Measurements from ENCODE around the gene HDDC2. TPM values are rescaled to one million over a fixed set of nuclear protein-coding genes. Genes with fewer than 3 reads are reported as not detected.

The HDDC2 gene
- total and polyA plus RNA-seq, 4 donors: 53.0 to 135 (median 117) TPM

GRCh38 chr6:125275779-125276178, 26.0 kb downstream of the HDDC2 start:
- Histone ChIP-seq H3K27me3 (ENCODE audit: control insufficient read depth, insufficient read depth, low read length) (no peaks in the 10 kb centered on the region), H3K4me3 (ENCODE audit: low read depth, low read length) (no peak overlapping the region), H3K4me1 (ENCODE audit: control insufficient read depth, insufficient read depth, low read length) (no peaks in the 10 kb centered on the region), H3K27ac (ENCODE audit: low read depth, low read length) (no peak overlapping the region), H3K36me3 (ENCODE audit: control insufficient read depth, insufficient read depth, low read length) (peaks cover 29% of the 10 kb centered on the region), H3K9me3 (ENCODE audit: control insufficient read depth, insufficient read depth, low read length) (no peaks in the 10 kb centered on the region)
- no CpG with 5 or more reads among the region's 3 CpGs for WGBS (ENCODE audit: insufficient coverage)
- peak in 1 of 6 donors; percentile 13 for DNase-seq (ENCODE audit: low read depth in 4 of 6, low spot score in 6 of 6)

- no CpG with 5 or more reads among the region's 3 CpGs for WGBS (ENCODE audit: insufficient coverage)
- H3K4me1 ChIP-seq (ENCODE audit: control insufficient read depth, insufficient read depth, low read length): no peaks in the 10 kb centered on the region
- H3K4me3 ChIP-seq (ENCODE audit: low read depth, low read length): no peak overlapping the region
- DNase-seq (ENCODE audit: low read depth in 4 of 6, low spot score in 6 of 6): no peak
- H3K27ac ChIP-seq (ENCODE audit: low read depth, low read length): no peak overlapping the region
- H3K9me3 ChIP-seq (ENCODE audit: control insufficient read depth, insufficient read depth, low read length): no peaks in the 10 kb centered on the region
- H3K27me3 ChIP-seq (ENCODE audit: control insufficient read depth, insufficient read depth, low read length): no peaks in the 10 kb centered on the region
- peaks cover 22% of the 10 kb centered on the region for H3K36me3 ChIP-seq (ENCODE audit: control insufficient read depth, insufficient read depth, low read length)
Measured at GRCh38 chr6:125274935-125275334, 26.8 kb downstream of the HDDC2 start.

DNA sequence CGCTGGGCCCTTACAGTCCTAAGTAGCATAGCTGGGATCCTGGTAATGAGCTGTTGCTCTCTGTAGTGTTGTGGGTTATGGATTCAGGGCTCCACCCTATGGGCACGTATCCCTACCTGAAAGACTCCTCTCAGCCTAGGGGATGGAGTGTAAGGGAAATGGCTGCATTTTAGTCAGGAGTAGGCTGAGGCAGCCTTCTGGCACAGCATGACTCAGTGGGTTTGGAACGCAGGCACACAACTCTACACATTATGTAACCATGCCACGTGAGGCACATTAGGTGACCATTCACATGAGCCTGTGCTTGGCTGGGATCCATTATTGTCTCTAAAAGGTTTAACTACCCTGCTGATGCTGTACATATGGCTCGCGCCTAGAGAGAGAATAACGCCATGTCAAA, 27.8 kb downstream of the HDDC2 start:
- Histone ChIP-seq H3K9me3 (ENCODE audit: control insufficient read depth, insufficient read depth, low read length) (no peaks in the 10 kb centered on the region), H3K36me3 (ENCODE audit: control insufficient read depth, insufficient read depth, low read length) (peaks cover 20% of the 10 kb centered on the region), H3K27me3 (ENCODE audit: control insufficient read depth, insufficient read depth, low read length) (no peaks in the 10 kb centered on the region), H3K4me3 (ENCODE audit: low read depth, low read length) (no peak overlapping the region), H3K4me1 (ENCODE audit: control insufficient read depth, insufficient read depth, low read length) (no peaks in the 10 kb centered on the region), H3K27ac (ENCODE audit: low read depth, low read length) (no peak overlapping the region)
- WGBS (ENCODE audit: insufficient coverage): 81% methylated on average over 4 of the region's 7 CpGs
- peak in 1 of 6 donors; percentile 13 for DNase-seq (ENCODE audit: low read depth in 4 of 6, low spot score in 6 of 6)

- Histone ChIP-seq H3K27ac (ENCODE audit: low read depth, low read length) (no peak overlapping the region), H3K4me1 (ENCODE audit: control insufficient read depth, insufficient read depth, low read length) (no peaks in the 10 kb centered on the region), H3K36me3 (ENCODE audit: control insufficient read depth, insufficient read depth, low read length) (peaks cover 20% of the 10 kb centered on the region), H3K27me3 (ENCODE audit: control insufficient read depth, insufficient read depth, low read length) (no peaks in the 10 kb centered on the region), H3K4me3 (ENCODE audit: low read depth, low read length) (no peak overlapping the region), H3K9me3 (ENCODE audit: control insufficient read depth, insufficient read depth, low read length) (no peaks in the 10 kb centered on the region)
- WGBS (ENCODE audit: insufficient coverage): 97% methylated on average over 7 of the region's 8 CpGs
- DNase-seq (ENCODE audit: low read depth in 4 of 6, low spot score in 6 of 6): no peak
Measured at GRCh38 chr6:125273251-125273650, 28.5 kb downstream of the HDDC2 start.

DNA sequence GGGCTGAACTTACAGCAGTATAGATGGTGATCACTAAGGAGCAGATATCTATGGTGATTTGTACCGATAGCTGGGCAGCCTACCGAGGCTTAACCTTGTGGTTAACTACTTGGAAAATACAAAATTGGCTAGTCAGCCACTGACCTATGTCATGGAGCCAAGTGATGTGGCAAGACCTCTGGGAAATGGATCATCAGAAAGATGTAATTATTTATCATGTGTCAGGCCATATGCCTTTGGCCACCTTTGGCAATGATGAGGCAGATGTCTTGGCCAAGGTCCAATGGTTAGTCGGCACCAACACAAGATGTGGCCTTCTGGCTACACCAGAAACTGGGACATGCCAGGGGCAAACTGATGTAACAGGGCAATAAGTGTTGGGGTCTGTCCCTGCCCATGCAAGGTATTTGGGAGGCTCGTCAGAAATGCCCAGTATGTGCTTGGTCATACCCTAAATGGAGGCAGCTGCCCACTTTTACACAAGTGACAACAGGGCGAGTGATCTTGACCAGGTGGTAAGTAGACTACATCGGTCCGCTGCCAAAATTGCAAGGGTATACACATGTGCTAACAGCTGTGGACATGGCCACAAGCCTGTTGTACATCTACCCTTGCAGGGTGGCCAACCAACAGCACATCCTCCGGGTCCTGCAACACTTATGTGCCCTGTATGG, 30.1 kb downstream of the HDDC2 start:
- Histone ChIP-seq H3K4me1 (ENCODE audit: control insufficient read depth, insufficient read depth, low read length) (no peaks in the 10 kb centered on the region), H3K4me3 (ENCODE audit: low read depth, low read length) (no peak overlapping the region), H3K9me3 (ENCODE audit: control insufficient read depth, insufficient read depth, low read length) (no peaks in the 10 kb centered on the region), H3K36me3 (ENCODE audit: control insufficient read depth, insufficient read depth, low read length) (peaks cover 20% of the 10 kb centered on the region), H3K27me3 (ENCODE audit: control insufficient read depth, insufficient read depth, low read length) (no peaks in the 10 kb centered on the region), H3K27ac (ENCODE audit: low read depth, low read length) (no peak overlapping the region)
- WGBS (ENCODE audit: insufficient coverage): 96% methylated on average over 8 of the region's 8 CpGs
- DNase-seq (ENCODE audit: low read depth in 4 of 6, low spot score in 6 of 6): no peak

DNA sequence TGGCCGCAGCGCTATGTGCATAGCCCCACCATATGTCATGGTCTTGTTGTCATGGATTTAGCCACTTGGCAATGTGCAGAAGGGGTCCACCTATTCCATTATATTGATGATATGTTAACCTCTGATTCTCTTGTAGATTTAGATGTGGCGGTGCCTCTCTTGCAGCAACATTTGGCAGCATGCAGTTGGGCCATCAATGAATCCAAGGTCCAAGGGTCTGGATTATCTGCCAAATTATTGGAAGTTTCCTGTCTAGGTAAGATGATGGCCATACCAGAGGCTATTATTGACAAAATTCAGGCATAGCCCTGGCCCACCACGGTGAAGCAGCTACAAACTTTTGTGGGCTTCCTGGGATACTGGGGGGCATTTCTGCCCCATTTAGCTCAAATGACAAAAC, 31.4 kb downstream of the HDDC2 start:
- Histone ChIP-seq H3K27me3 (ENCODE audit: control insufficient read depth, insufficient read depth, low read length) (no peaks in the 10 kb centered on the region), H3K36me3 (ENCODE audit: control insufficient read depth, insufficient read depth, low read length) (peaks cover 20% of the 10 kb centered on the region), H3K9me3 (ENCODE audit: control insufficient read depth, insufficient read depth, low read length) (no peaks in the 10 kb centered on the region), H3K4me1 (ENCODE audit: control insufficient read depth, insufficient read depth, low read length) (no peaks in the 10 kb centered on the region), H3K4me3 (ENCODE audit: low read depth, low read length) (no peak overlapping the region), H3K27ac (ENCODE audit: low read depth, low read length) (no peak overlapping the region)
- 94% methylated on average over 4 of the region's 4 CpGs for WGBS (ENCODE audit: insufficient coverage)
- no peak for DNase-seq (ENCODE audit: low read depth in 4 of 6, low spot score in 6 of 6)

GRCh38 chr6:125269328-125269985, 32.3 kb downstream of the HDDC2 start:
- H3K27me3 ChIP-seq (ENCODE audit: control insufficient read depth, insufficient read depth, low read length): no peaks in the 10 kb centered on the region
- H3K9me3 ChIP-seq (ENCODE audit: control insufficient read depth, insufficient read depth, low read length): no peaks in the 10 kb centered on the region
- peaks cover 20% of the 10 kb centered on the region for H3K36me3 ChIP-seq (ENCODE audit: control insufficient read depth, insufficient read depth, low read length)
- H3K4me1 ChIP-seq (ENCODE audit: control insufficient read depth, insufficient read depth, low read length): no peaks in the 10 kb centered on the region
- DNase-seq (ENCODE audit: low read depth in 4 of 6, low spot score in 6 of 6): no peak
- no peak overlapping the region for H3K4me3 ChIP-seq (ENCODE audit: low read depth, low read length)
- H3K27ac ChIP-seq (ENCODE audit: low read depth, low read length): no peak overlapping the region
- 97% methylated on average over 7 of the region's 7 CpGs for WGBS (ENCODE audit: insufficient coverage)

DNA sequence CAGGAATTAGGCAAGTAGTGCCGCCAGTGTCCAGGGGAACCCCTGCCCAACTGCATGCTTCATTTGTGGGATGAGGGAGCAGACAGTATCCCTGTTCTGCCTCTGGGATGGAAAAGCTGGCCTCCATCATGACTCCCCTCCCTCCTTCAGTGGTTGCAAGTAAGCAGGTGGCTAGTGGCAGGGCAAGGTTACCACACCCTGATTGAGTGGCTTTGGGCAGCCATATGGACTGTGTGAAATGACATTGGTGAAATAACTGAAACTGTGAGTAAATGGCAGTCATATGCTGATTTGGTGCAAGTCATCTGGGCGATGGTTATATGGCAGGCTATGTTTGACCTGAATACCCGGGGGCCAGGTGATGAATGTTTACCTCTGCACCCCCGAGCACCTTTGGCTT, 33.0 kb downstream of the HDDC2 start:
- WGBS (ENCODE audit: insufficient coverage): 97% methylated on average over 3 of the region's 4 CpGs
- DNase-seq (ENCODE audit: low read depth in 4 of 6, low spot score in 6 of 6): no peak
- H3K27me3 ChIP-seq (ENCODE audit: control insufficient read depth, insufficient read depth, low read length): no peaks in the 10 kb centered on the region
- H3K36me3 ChIP-seq (ENCODE audit: control insufficient read depth, insufficient read depth, low read length): peaks cover 16% of the 10 kb centered on the region
- H3K9me3 ChIP-seq (ENCODE audit: control insufficient read depth, insufficient read depth, low read length): no peaks in the 10 kb centered on the region
- H3K4me1 ChIP-seq (ENCODE audit: control insufficient read depth, insufficient read depth, low read length): no peaks in the 10 kb centered on the region
- H3K4me3 ChIP-seq (ENCODE audit: low read depth, low read length): no peak overlapping the region
- no peak overlapping the region for H3K27ac ChIP-seq (ENCODE audit: low read depth, low read length)

DNA sequence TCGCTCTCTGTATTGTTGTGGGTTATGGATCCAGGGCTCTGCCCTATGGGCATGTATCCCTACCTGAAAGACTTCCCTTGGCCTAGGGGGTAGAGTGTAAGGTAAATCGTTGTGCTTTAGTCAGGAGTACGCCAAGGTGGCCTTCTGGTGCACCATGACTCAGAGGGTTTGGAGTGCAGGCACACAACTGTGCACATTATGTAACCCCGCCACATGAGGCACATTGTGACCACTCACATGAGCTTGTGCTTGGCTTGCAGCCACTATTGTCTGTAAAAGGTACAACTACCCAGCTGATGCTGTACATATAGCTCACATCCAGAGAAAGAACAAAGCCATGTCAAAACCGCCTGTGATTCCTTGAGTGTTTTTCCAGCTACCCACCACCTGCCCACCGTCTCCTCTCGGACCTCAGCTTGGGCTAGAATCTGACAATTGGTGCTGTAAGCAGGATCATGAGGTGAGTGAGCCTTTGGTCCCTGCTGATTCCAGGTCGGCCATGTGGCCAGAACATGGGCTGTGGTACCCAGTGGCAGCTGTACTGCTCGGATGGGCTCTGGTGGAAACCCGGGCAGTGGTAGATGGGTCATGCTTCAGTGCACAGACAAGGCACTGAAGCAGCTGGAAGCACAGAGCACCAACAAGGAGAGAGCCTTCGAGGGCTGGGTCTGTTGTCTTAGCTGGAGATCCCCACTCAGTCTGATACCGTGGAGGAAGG, 33.8 kb downstream of the HDDC2 start:
- no peak for DNase-seq (ENCODE audit: low read depth in 4 of 6, low spot score in 6 of 6)
- peaks cover 9% of the 10 kb centered on the region for H3K36me3 ChIP-seq (ENCODE audit: control insufficient read depth, insufficient read depth, low read length)
- H3K27me3 ChIP-seq (ENCODE audit: control insufficient read depth, insufficient read depth, low read length): no peaks in the 10 kb centered on the region
- no peak overlapping the region for H3K27ac ChIP-seq (ENCODE audit: low read depth, low read length)
- H3K9me3 ChIP-seq (ENCODE audit: control insufficient read depth, insufficient read depth, low read length): no peaks in the 10 kb centered on the region
- 84% methylated on average over 11 of the region's 12 CpGs for WGBS (ENCODE audit: insufficient coverage)
- no peaks in the 10 kb centered on the region for H3K4me1 ChIP-seq (ENCODE audit: control insufficient read depth, insufficient read depth, low read length)
- H3K4me3 ChIP-seq (ENCODE audit: low read depth, low read length): no peak overlapping the region
